CD4-positive, alpha-beta T cell (primary cell): ENCODE data around the gene TBCB. TPM values are rescaled to one million over a fixed set of nuclear protein-coding genes. Genes with fewer than 3 reads are reported as not detected.

ENCODE experiments used
- ATAC-seq: fragments of 200-7000 bp; cut with Tn5 transposase; one replicate; pipeline ENCODE4 v1.10.0; 2022; ENCODE audit warnings: mild to moderate bottlenecking; ENCODE audit not compliant: poor library complexity
- CTCF ChIA-PET: fragments of 350-600 bp; sonication (Branson Sonifier 250); formaldehyde crosslinking; loops from one replicate; lab custom pipeline; 2021; ENCODE audit warnings: antibody characterized with exemption, inconsistent platforms; lab: Charles Lee
- POLR2A ChIA-PET: fragments of 350-600 bp; sonication (Branson Sonifier 250); formaldehyde crosslinking; loops from one replicate; lab custom pipeline; 2021; ENCODE audit warnings: antibody characterized with exemption, inconsistent platforms; lab: Charles Lee
- DNase-seq, 14 experiments: peaks; one replicate each; pipeline ENCODE4 v3.0.0-alpha.2; 2013 to 2020; ENCODE audit warnings: mixed read lengths in 2 of 14
- H3K27ac ChIP-seq, 2 donors: one replicate each; pipeline versions ENCODE4 v1.5.1 to v1.7.0; 2013; ENCODE audit warnings: low read length in 2 of 2, low read depth in 1 of 2, mild to moderate bottlenecking in 1 of 2
- H3K27me3 ChIP-seq, 2 experiments: 1 replicate in 1 of 2; 2 replicates in 1 of 2; pipeline versions ENCODE4 v1.6.1 to v1.7.0; 2013; ENCODE audit warnings: low read length in 2 of 2, control low read depth in 1 of 2, mild to moderate bottlenecking in 1 of 2, moderate library complexity in 1 of 2; ENCODE audit not compliant: insufficient read depth in 2 of 2, control insufficient read depth in 1 of 2
- H3K36me3 ChIP-seq: one replicate; pipeline ENCODE4 v1.6.1; 2013; ENCODE audit warnings: low read length, control low read depth; ENCODE audit not compliant: insufficient read depth
- H3K4me1 ChIP-seq: one replicate; pipeline ENCODE4 v1.6.1; 2013; ENCODE audit warnings: low read length, control low read depth; ENCODE audit not compliant: insufficient read depth
- H3K4me3 ChIP-seq: one replicate; pipeline ENCODE4 v1.5.1; 2013; ENCODE audit warnings: mild to moderate bottlenecking, low read length, moderate library complexity
- H3K9me3 ChIP-seq, 2 experiments: 1 replicate in 1 of 2; 2 replicates in 1 of 2; pipeline versions ENCODE4 v1.6.1 to v1.7.0; 2013; ENCODE audit warnings: low read length in 2 of 2, mild to moderate bottlenecking in 2 of 2, control low read depth in 1 of 2, moderate library complexity in 1 of 2; ENCODE audit not compliant: control insufficient read depth in 1 of 2, insufficient read depth in 1 of 2
- H3K27ac Mint-ChIP-seq: one replicate; pipeline ENCODE4 v1.8.0; 2020; ENCODE audit warnings: mixed read lengths
- H3K27me3 Mint-ChIP-seq: one replicate; pipeline ENCODE4 v1.8.0; 2021; ENCODE audit warnings: mixed read lengths
- H3K36me3 Mint-ChIP-seq: one replicate; pipeline ENCODE4 v1.8.0; 2021; ENCODE audit warnings: low read depth, mixed read lengths
- H3K4me1 Mint-ChIP-seq: one replicate; pipeline ENCODE4 v1.8.0; 2021; ENCODE audit warnings: low read depth, mixed read lengths
- H3K4me3 Mint-ChIP-seq: one replicate; pipeline ENCODE4 v1.8.0; 2020; ENCODE audit warnings: mild to moderate bottlenecking, mixed read lengths
- H3K9me3 Mint-ChIP-seq: one replicate; pipeline ENCODE4 v1.8.0; 2020; ENCODE audit warnings: mixed read lengths
- CTCF ChIP-seq: fragments of 200-600 bp; IDR thresholded peaks from one replicate; pipeline ENCODE4 v1.8.0; 2022; ENCODE audit warnings: antibody characterized with exemption, mild to moderate bottlenecking
- intact Hi-C, 2 experiments: fragments of 100-400 bp; cut with DNase I in 1 of 2; cut with micrococcal nuclease in 1 of 2; formaldehyde crosslinking; loops; one replicate each; pipeline versions ENCODE4 v1.15.1 to v1.9.0; 2023 to 2025; cut with DNase I, micrococcal nuclease
- total RNA-seq, 174 experiments: library from RNA in 2 of 174; stranded (reverse) in 2 of 174; gene quantifications; one replicate each; pipeline ENCODE4 v1.2.3 and lab custom pipeline; 2021 to 2026

Gene TBCB
- total RNA-seq, 2 experiments from 2014 or later, result 67.5 to 68.0 TPM

- CTCF ChIA-PET, result no interaction called here
- POLR2A ChIA-PET, result interaction anchor here (1.1 kb wide), 1 partner anchor 25 kb away, joined by 3 read pairs; no protein-coding TSS in a partner anchor
- intact Hi-C loops, result no loop called here
Measured at GRCh38 chr19:36108684-36109083, 6.6 kb upstream of the TBCB start.

DNA sequence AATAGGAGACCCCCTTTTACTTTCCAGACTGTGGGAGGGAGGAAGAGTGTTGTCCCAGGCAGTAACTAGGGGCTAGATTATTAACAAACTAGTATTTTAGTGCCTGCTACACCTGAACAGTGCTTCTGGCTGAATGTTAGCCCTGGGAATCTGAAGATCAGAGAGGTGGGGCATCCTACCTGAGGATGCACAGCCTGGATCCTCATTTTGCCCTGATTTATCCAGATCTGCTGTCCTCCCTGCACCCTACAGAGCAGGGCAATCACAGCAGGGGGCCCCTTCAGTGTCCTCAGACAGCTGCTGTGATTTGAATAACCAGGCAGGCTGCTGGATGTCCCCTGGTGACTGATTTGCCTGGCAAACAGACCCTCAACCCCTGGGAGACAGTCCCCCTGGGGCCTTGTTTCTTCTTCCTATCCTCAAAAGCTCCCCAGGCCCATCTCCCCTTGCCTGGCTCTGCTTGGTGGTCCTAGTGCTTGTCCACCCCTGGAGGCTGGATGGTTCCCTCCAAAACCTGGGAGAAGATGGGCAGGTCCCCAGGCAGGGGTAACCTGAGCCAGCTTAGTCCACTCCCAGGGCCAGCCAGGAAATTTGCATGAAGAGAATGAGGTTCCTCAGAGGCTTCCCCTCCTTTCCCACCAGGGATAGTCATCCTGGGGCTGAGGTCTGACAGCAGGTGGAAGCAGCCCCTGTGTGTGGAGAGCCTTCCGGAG is 4.6 kb upstream of the TBCB start, which contains the start of gene OVOL3:
Gene OVOL3, plus strand, starts transcription at position 657 of the 713 bp plus-strand sequence. CDS start 60 bp downstream, outside the sequence.
- ATAC-seq (no peak), DNase-seq (no peak)
- Histone ChIP-seq H3K36me3 (peaks cover 21% of the 10 kb centered on the region), H3K4me3 (no peak within 1 kb of the TSS), H3K9me3 (no peaks in the 10 kb centered on the region), H3K4me1 (peaks cover 21% of the 10 kb centered on the region), H3K27me3 (no peaks in the 10 kb centered on the region), H3K27ac (no peak within 1 kb of the TSS)
- peaks cover 23% of the 10 kb centered on the region for H3K4me1 Mint-ChIP-seq
- no peaks in the 10 kb centered on the region for H3K27me3 Mint-ChIP-seq
- intact Hi-C loops, result loop anchor here (5.0 to 10.0 kb wide), 6 partner anchors 113 to 1204 kb away; partner anchors contain the start of genes IGFLR1 (in 1 of the 2), LIN37 (in 1 of the 2), PSENEN (in 1 of the 2) and SDHAF1 (in 1 of the 2)
- peaks cover 36% of the 10 kb centered on the region for H3K36me3 Mint-ChIP-seq
- H3K9me3 Mint-ChIP-seq, result no peaks in the 10 kb centered on the region
- peak within 1 kb of the TSS; percentile 30 for H3K27ac Mint-ChIP-seq
- CTCF ChIA-PET, result no interaction called here
- H3K4me3 Mint-ChIP-seq, result peak within 1 kb of the TSS; percentile 43
- no peak for TF ChIP-seq CTCF
- POLR2A ChIA-PET, result no interaction called here

More at GRCh38 chr19:36108684-36109083, 6.6 kb upstream of the TBCB start:
- Mint-ChIP-seq H3K36me3 (peaks cover 19% of the 10 kb centered on the region), H3K27ac (no peak overlapping the region), H3K9me3 (no peaks in the 10 kb centered on the region), H3K27me3 (no peaks in the 10 kb centered on the region), H3K4me1 (peaks cover 6% of the 10 kb centered on the region), H3K4me3 (no peak overlapping the region)
- Histone ChIP-seq H3K4me1 (peaks cover 7% of the 10 kb centered on the region), H3K36me3 (peaks cover 21% of the 10 kb centered on the region), H3K4me3 (no peak overlapping the region), H3K27ac (no peak overlapping the region), H3K9me3 (no peaks in the 10 kb centered on the region), H3K27me3 (no peaks in the 10 kb centered on the region)
- ATAC-seq (no peak), DNase-seq (no peak)
- no peak for TF ChIP-seq CTCF

- ChIA-PET POLR2A (no interaction called here), CTCF (no interaction called here)
- Mint-ChIP-seq H3K4me3 (no peak overlapping the region), H3K36me3 (peaks cover 41% of the 10 kb centered on the region), H3K4me1 (peaks cover 27% of the 10 kb centered on the region), H3K27me3 (no peaks in the 10 kb centered on the region), H3K27ac (peak overlapping the region; percentile 30), H3K9me3 (no peaks in the 10 kb centered on the region)
- DNase-seq (no peak), ATAC-seq (no peak)
- Histone ChIP-seq H3K27me3 (no peaks in the 10 kb centered on the region), H3K36me3 (peaks cover 18% of the 10 kb centered on the region), H3K4me1 (peaks cover 27% of the 10 kb centered on the region), H3K4me3 (no peak overlapping the region), H3K9me3 (no peaks in the 10 kb centered on the region), H3K27ac (no peak overlapping the region)
- intact Hi-C loops, result loop anchor here (5.0 to 10.0 kb wide), 6 partner anchors 114 to 1204 kb away; partner anchors contain the start of genes IGFLR1 (in 1 of the 2), LIN37 (in 1 of the 2), PSENEN (in 1 of the 2) and SDHAF1 (in 1 of the 2)
- TF ChIP-seq CTCF, result no peak
Measured at GRCh38 chr19:36111200-36111539, 4.1 kb upstream of the TBCB start.
